H1 (cell line): ENCODE measurements around the gene COL19A1. TPM values are rescaled to one million over a fixed set of nuclear protein-coding genes. Genes with fewer than 3 reads are reported as not detected.

Source experiments
- CHD2 ChIP-seq: IDR thresholded peaks from 2 replicates; pipeline ENCODE4 v1.6.1; 2012; ENCODE audit warnings: low read length, improper control_type of control experiment
- RNF2 ChIP-seq: fragments of 200-900, 300-1000 bp; sonication (generic); IDR thresholded peaks from 2 replicates; pipeline ENCODE4 v1.7.1; 2016; ENCODE audit warnings: borderline replicate concordance, low read depth, mild to moderate bottlenecking, antibody characterized with exemption, low read length; ENCODE audit not compliant: poor library complexity, severe bottlenecking; ENCODE audit errors: missing control alignments
- SP1 ChIP-seq: IDR thresholded peaks from 2 replicates; pipeline ENCODE4 v1.6.1; 2011; ENCODE audit warnings: low read depth, low read length
- polyA plus RNA-seq, 7 experiments: library from polyadenylated mRNA; depleted of rRNA in 3 of 7; stranded (reverse) in 5 of 7; unstranded in 2 of 7; fragments of >200 nt in 5 of 7; fragments of 200-250 nt in 2 of 7; gene quantifications; 1 replicate in 5 of 7; 2 replicates in 1 of 7; 4 replicates in 1 of 7; pipeline versions ENCODE4 v1.2.1 to v1.2.3, GENCODE V29; 2011 to 2013; ENCODE audit warnings: missing spikeins in 2 of 7, mixed read lengths in 2 of 7
- total RNA-seq: library from RNA; stranded (reverse); fragmentation: NEBNext Ultra II Directional; extraction: Animal tissue kit (Norgen Biotek cat#: 25700); gene quantifications from 2 replicates; pipeline ENCODE4 v1.2.1, GENCODE V29; 2021

Gene COL19A1
- total and polyA plus RNA-seq, 2 of the 8 experiments (the other 6 are each of a cell fraction or from before 2014, with no cell fraction given), result not detected

DNA sequence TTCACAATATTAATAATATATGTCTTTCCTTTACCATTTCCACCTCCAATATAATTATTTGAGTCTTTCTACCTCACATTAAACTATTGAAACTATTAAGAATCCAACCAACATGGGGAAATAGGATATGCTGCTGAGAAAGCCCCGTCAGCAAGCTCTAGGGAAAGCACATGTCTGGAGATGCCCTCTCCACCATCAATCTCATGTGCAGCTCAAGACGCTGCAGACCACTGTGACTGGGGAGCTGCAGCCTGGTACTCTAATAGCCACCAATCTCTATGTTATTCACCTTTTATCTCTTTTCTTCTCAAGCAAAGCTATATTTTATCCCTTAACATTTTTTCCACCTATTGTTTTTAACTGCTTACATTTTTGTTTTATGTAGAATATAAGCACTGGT lies 386.2 kb downstream of the COL19A1 start (continued):
- TF ChIP-seq SP1, result no peak
- TF ChIP-seq CHD2, result no peak
- TF ChIP-seq RNF2, result no peak
